A549 (cell line): ENCODE measurements around the gene SLC13A4.

ENCODE experiments used
- CTCF ChIP-seq: fragments of >200 bp; sonication (Bioruptor Twin); formaldehyde crosslinking; IDR thresholded peaks from 3 replicates; pipeline ENCODE4 v1.5.1; 2016
- ELK1 ChIP-seq: fragments of 150-350 bp; IDR thresholded peaks from 2 replicates; pipeline ENCODE4 v1.6.1; 2014; ENCODE audit warnings: low read depth, mild to moderate bottlenecking, low read length
- EP300 ChIP-seq, 2 experiments: fragments of >200 bp; sonication (Bioruptor Twin); formaldehyde crosslinking; IDR thresholded peaks; 2 replicates in 1 of 2; 3 replicates in 1 of 2; pipeline ENCODE4 v1.6.1; 2016 to 2017
- KDM1A ChIP-seq: fragments of 200-600 bp; sonication (generic); IDR thresholded peaks from 2 replicates; pipeline ENCODE4 v1.6.1; 2016; ENCODE audit warnings: low read depth, mild to moderate bottlenecking
- NR3C1 ChIP-seq: fragments of >200 bp; sonication (Bioruptor Twin); formaldehyde crosslinking; IDR thresholded peaks from 3 replicates; pipeline ENCODE4 v1.6.1; 2017
- POLR2A ChIP-seq: IDR thresholded peaks from 2 replicates; pipeline ENCODE4 v1.6.1; 2012; ENCODE audit warnings: mild to moderate bottlenecking, low read length
- SMC3 ChIP-seq: fragments of >200 bp; sonication (Bioruptor Twin); formaldehyde crosslinking; IDR thresholded peaks from 3 replicates; pipeline ENCODE4 v1.6.1; 2018; ENCODE audit warnings: inconsistent platforms
- SREBF2 ChIP-seq: fragments of 450-650 bp; IDR thresholded peaks from 2 replicates; pipeline ENCODE4 v1.6.1; 2014; ENCODE audit warnings: mild to moderate bottlenecking, moderate library complexity
- TFCP2L1 ChIP-seq: fragments of 250-450 bp; sonication (Bioruptor Pico); IDR thresholded peaks from 2 replicates; pipeline ENCODE4 v1.5.0; 2021; ENCODE audit warnings: mild to moderate bottlenecking
- USF2 ChIP-seq: fragments of 450-650 bp; IDR thresholded peaks from 2 replicates; pipeline ENCODE4 v1.6.1; 2014; ENCODE audit warnings: antibody characterized with exemption

GRCh38 chr7:135708041-135708440 lies 19.9 kb downstream of the SLC13A4 start:
- TF ChIP-seq POLR2A (no peak), CTCF (no peak), NR3C1 (no peak), ELK1 (no peak), SREBF2 (no peak), SMC3 (no peak), USF2 (no peak), KDM1A (no peak), TFCP2L1 (CRISPR knock-in tag) (no peak), EP300 (IDR thresholded peaks at IDR 0.05) (no peak)
